Liver (tissue), 3 donors: ENCODE measurements around the gene ITPRIPL2.

Experiments used
- HNF4G ChIP-seq: IDR thresholded peaks from 2 replicates; pipeline ENCODE4 v1.6.1; 2016; ENCODE audit warnings: antibody characterized with exemption
- TF ChIP-seq, protein P1 (sequence below): fragments of 150-350 bp; IDR thresholded peaks from 2 replicates; pipeline ENCODE4 v1.5.1; 2017; ENCODE audit warnings: improper control_type of control experiment, low read depth, low read length; ENCODE audit not compliant: missing input control
- donor health status: healthy.
- donor health status: healthy.

DNA sequence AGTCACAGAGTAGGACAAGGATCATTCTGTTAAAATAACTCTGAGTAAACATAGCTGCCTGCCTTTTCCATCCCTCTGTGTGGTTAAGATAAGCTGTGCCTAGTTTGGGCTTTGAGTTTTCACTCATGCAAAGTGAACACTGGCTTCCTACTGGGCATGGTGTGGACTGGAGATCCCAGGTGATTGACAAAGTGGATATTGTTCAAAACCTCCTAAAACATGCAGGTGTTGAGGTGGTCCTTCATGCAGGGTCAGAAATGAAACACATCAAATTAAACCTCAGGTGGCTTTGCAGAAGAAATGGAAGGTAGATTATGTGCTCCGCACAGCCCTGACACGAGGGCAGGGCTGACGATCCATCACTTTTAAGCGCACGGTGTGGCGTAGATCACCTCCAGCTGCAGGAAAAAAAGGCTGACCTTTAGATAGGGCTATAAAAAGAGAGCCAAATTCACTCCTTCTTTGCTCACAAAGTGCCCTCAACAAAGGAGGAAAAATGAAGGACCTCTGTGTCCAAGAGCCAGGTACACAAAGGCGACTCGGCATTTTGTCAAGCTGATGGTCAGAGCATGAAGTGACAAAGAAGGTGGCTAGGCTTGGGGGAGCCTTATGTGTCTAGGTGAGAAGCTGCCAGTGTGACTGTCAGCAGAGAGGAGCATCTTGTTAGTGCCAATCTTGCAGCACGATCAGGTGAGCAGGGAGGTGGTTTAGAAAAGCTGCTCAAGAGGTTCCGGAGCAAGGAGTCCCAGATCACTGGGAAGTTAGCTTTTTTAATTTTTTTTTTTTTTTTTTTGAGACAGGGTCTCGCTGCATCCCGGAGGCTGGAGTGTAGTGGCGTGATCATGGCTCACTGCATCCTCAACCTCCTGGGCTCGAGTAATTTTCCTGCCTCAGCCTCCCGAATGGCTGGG lies 19.9 kb upstream of the ITPRIPL2 start:
- TF ChIP-seq, protein P1, sequence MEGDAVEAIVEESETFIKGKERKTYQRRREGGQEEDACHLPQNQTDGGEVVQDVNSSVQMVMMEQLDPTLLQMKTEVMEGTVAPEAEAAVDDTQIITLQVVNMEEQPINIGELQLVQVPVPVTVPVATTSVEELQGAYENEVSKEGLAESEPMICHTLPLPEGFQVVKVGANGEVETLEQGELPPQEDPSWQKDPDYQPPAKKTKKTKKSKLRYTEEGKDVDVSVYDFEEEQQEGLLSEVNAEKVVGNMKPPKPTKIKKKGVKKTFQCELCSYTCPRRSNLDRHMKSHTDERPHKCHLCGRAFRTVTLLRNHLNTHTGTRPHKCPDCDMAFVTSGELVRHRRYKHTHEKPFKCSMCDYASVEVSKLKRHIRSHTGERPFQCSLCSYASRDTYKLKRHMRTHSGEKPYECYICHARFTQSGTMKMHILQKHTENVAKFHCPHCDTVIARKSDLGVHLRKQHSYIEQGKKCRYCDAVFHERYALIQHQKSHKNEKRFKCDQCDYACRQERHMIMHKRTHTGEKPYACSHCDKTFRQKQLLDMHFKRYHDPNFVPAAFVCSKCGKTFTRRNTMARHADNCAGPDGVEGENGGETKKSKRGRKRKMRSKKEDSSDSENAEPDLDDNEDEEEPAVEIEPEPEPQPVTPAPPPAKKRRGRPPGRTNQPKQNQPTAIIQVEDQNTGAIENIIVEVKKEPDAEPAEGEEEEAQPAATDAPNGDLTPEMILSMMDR, result no peak
- TF ChIP-seq HNF4G, result no peak
